ENCODE measurements around the gene ROBO4. TPM values are rescaled to one million over a fixed set of nuclear protein-coding genes. Genes with fewer than 3 reads are reported as not detected.

Gene ROBO4
- polyA plus RNA-seq, 3 donors, result 3.7 to 61.0 (median 41.9) TPM

GRCh38 chr11:124920870-124921609 lies 23.4 kb upstream of the ROBO4 start:
- H3K27ac ChIP-seq (ENCODE audit: low read depth, low read length), result no peak overlapping the region
- WGBS, 3 donors, result 5 to 13% (median 10%) methylated on average over 77 to 82 of the region's 82 CpGs

- 89 to 92% (median 90%) methylated on average over 5 of the region's 5 CpGs for WGBS, 3 donors
- H3K27ac ChIP-seq (ENCODE audit: low read depth, low read length), result no peak overlapping the region
Measured at GRCh38 chr11:124920356-124920755, 22.7 kb upstream of the ROBO4 start.

- H3K27ac ChIP-seq (ENCODE audit: low read depth, low read length), result no peak overlapping the region
- WGBS, 3 donors, result 88 to 92% (median 91%) methylated on average over 2 of the region's 2 CpGs
Measured at GRCh38 chr11:124919898-124920297, 22.2 kb upstream of the ROBO4 start.

- 53 to 93% (median 93%) methylated on average over 3 of the region's 3 CpGs for WGBS, 3 donors
- no peak within 1 kb of the TSS for H3K27ac ChIP-seq (ENCODE audit: low read depth, low read length)
Measured at GRCh38 chr11:124918950-124919349, 21.3 kb upstream of the ROBO4 start, which contains the start of gene HEPN1. Gene HEPN1 (plus strand): TSS chr11:124919250.

- no peak overlapping the region for H3K27ac ChIP-seq (ENCODE audit: low read depth, low read length)
- WGBS, 3 donors, result 71 to 93% (median 76%) methylated on average over 6 of the region's 6 CpGs
Measured at GRCh38 chr11:124917115-124917637, 19.5 kb upstream of the ROBO4 start.

GRCh38 chr11:124916370-124916710 lies 18.7 kb upstream of the ROBO4 start:
- H3K27ac ChIP-seq (ENCODE audit: low read depth, low read length), result no peak overlapping the region

GRCh38 chr11:124915541-124916369 lies 18.1 kb upstream of the ROBO4 start:
- 77 to 87% (median 84%) methylated on average over 3 of the region's 3 CpGs for WGBS, 3 donors

GRCh38 chr11:124902616-124903015 lies 5.0 kb upstream of the ROBO4 start:
- H3K27ac ChIP-seq (ENCODE audit: low read depth, low read length), result no peak overlapping the region
- 93 to 100% (median 94%) methylated on average over 1 of the region's 1 CpG for WGBS, 3 donors

More at GRCh38 chr11:124915541-124916369, 18.1 kb upstream of the ROBO4 start:
- no peak overlapping the region for H3K27ac ChIP-seq (ENCODE audit: low read depth, low read length)

GRCh38 chr11:124900464-124900863 lies 2.8 kb upstream of the ROBO4 start:
- no peak overlapping the region for H3K27ac ChIP-seq (ENCODE audit: low read depth, low read length)
- 59 to 72% (median 60%) methylated on average over 5 of the region's 5 CpGs for WGBS, 3 donors

- H3K27ac ChIP-seq (ENCODE audit: low read depth, low read length), result peak overlapping the region; percentile 92
- 51 to 66% (median 63%) methylated on average over 6 of the region's 6 CpGs for WGBS, 3 donors
Measured at GRCh38 chr11:124899383-124900145, 1.9 kb upstream of the ROBO4 start.

GRCh38 chr11:124898711-124899110 lies 1.0 kb upstream of the ROBO4 start:
- peak overlapping the region; percentile 92 for H3K27ac ChIP-seq (ENCODE audit: low read depth, low read length)
- WGBS, 3 donors, result 28 to 32% (median 30%) methylated on average over 5 of the region's 5 CpGs

GRCh38 chr11:124898263-124898680 lies 607 bp upstream of the ROBO4 start:
- 30 to 57% (median 32%) methylated on average over 3 of the region's 3 CpGs for WGBS, 3 donors
- peak overlapping the region; percentile 92 for H3K27ac ChIP-seq (ENCODE audit: low read depth, low read length)

- WGBS, 3 donors, result 37 to 75% (median 43%) methylated on average over 9 of the region's 9 CpGs
- peak overlapping the region; percentile 13 for H3K27ac ChIP-seq (ENCODE audit: low read depth, low read length)
Measured at GRCh38 chr11:124896821-124897391, 759 bp downstream of the ROBO4 start.

- WGBS, 3 donors, result 69 to 78% (median 74%) methylated on average over 16 of the region's 16 CpGs
Measured at GRCh38 chr11:124896071-124896750, 1.5 kb downstream of the ROBO4 start.

GRCh38 chr11:124895471-124895971 lies 2.1 kb downstream of the ROBO4 start:
- WGBS, 3 donors, result 69 to 74% (median 69%) methylated on average over 20 of the region's 20 CpGs
- no peak overlapping the region for H3K27ac ChIP-seq (ENCODE audit: low read depth, low read length)

More at GRCh38 chr11:124896071-124896750, 1.5 kb downstream of the ROBO4 start:
- H3K27ac ChIP-seq (ENCODE audit: low read depth, low read length), result no peak overlapping the region

- 66 to 69% (median 68%) methylated on average over 4 of the region's 4 CpGs for whole genome bisulfite sequencing, 3 donors
- H3K27ac ChIP-seq (ENCODE audit: low read depth, low read length), result no peak overlapping the region
Measured at GRCh38 chr11:124894606-124895430, 2.8 kb downstream of the ROBO4 start.

Data from adipose tissue (tissue), 3 donors.